GM12891 (cell line): ENCODE data around the gene TM9SF2.

ENCODE experiments used
- PAX5 ChIP-seq: IDR thresholded peaks from 2 replicates; pipeline ENCODE4 v1.6.1; 2011; ENCODE audit warnings: low read length, moderate library complexity, mild to moderate bottlenecking; ENCODE audit not compliant: insufficient read depth, severe bottlenecking
- POLR2A ChIP-seq: IDR thresholded peaks from 2 replicates; pipeline ENCODE4 v1.6.1; 2011; ENCODE audit warnings: low read depth, low read length, control low read depth
- POLR2AphosphoS5 ChIP-seq: IDR thresholded peaks from 2 replicates; pipeline ENCODE4 v1.6.1; 2011; ENCODE audit warnings: low read depth, low read length, control low read depth

DNA sequence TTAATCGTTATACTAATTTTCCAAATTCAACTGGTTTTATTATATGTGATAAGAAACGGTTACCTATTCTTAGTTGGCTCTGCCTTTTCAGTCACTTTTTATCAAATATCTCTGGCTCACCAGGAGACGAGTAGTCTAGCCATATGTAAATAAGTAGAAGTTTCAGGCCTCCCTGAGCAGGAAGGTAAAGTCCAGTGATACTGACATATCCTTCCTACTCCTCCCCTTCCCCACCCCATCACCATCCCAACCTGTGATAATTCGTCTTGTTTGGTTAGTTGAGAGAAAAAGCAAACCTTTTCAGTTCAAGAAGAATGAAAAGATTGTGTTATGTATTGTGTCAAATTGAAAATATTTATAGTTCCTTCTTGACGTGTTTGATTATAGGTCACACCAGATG lies 53.9 kb downstream of the TM9SF2 start:
- TF ChIP-seq POLR2A: no peak
- TF ChIP-seq PAX5: no peak
- TF ChIP-seq POLR2AphosphoS5: no peak
